ENCODE results near the gene MARCHF4.

MARCHF4 gene, protein sequence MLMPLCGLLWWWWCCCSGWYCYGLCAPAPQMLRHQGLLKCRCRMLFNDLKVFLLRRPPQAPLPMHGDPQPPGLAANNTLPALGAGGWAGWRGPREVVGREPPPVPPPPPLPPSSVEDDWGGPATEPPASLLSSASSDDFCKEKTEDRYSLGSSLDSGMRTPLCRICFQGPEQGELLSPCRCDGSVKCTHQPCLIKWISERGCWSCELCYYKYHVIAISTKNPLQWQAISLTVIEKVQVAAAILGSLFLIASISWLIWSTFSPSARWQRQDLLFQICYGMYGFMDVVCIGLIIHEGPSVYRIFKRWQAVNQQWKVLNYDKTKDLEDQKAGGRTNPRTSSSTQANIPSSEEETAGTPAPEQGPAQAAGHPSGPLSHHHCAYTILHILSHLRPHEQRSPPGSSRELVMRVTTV

DNA sequence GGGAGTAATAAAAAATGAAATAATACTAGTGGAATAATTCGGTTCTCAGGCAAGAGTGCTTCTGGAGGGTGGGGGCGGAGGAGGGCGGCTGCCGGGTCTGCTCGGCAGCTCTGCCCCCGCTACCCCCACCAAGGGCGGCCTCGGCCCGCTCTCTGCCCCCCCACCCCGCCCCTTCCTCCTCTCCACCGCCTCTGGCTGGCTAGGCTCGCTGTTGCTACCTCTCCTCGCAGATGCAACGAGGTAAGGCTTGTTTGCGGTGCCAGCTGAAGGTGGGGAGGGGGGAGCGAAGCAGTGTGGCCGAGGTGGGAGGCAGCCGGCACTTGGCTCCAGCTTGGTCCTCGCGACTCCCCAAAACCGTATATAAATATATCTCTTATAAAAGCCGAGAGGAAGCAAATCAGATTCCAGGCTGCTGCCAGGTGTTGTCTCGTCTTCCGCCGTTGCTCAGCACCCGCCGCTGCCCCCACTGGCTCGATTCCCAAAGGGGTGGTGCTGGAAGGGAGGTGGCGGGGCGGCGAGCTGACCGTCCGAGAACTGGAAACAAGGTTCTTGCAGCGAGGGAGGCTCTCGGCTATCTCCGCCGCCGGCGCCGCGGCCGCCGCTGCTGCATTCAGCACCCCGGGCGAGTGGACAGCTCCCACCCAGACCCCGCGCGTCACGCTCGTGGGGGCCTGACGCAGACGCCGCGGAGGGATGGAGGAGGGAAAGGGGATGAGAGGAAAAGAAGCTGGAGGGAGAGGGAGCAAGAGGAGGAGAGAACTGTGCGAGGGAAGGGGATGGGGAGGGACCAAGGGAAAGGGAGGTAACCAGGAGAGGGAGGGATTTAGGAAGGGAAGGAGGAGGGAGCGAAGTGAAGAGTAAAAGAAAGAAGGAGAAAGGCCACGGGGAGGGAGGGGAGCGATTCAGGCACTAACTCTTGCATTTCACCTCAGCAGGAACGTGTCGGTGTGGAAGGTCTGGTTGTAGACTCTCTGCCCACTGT is at the start of gene MARCHF4:
MARCHF4 (minus strand) TSS at position 763 of the 982 bp plus-strand sequence. CDS start 2,223 bp downstream, outside the sequence.
- peak; percentile 67 for DNase-seq

DNA sequence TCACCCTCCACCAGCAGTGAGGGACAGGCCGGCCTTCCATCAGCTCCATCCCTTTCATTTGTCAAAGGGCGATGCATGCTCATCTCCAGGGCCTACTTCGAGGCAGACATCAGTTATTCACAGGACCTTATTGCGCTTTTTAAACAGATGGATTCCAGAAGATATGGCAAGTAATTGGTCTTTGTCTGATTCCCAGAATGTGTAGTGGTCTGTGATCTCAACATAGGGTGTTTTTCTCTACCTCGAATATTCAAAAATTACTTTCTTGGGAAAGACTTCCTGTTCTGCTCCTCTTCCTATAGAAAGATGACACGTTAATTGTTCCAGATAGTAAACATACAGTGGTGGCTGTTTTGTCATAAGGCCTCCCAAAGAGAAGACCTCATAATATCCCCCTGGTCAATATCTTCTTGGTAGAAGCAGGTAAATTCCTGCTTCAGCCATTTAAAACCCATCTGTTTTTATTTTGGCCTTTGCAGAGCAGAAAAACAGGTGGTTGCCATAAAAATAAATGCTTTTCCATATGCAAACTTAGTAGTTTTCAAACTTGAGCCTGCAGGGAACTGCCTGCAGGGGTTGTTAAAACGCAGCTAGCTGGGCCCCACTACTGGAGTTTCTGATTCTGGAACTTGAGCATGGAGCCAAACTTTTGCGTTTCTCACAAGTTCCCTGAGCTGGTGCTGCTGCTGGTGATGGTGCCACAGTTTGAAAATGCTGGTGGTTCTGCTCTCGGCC is 48.3 kb upstream of the MARCHF4 start:
- DNase-seq: no peak

DNA sequence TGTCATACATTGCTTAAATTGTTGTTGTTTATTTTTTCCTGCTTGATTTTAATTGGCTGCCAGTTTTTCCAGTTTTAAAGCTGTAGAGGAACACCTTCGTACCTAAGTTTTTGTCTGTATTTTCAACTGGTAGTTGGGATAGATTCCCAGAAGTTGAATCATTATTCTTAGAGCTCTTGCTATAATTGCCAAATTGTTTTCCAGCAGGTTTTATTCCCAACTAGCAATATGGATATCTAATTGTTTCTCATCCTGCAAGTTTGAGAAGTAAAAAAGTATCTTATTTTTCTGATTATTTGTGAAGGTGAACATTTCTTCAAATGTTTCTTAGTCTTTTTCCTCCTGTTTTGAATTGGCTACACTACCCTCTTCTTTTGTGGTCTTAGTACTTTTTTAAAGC is 46.7 kb upstream of the MARCHF4 start:
- DNase-seq: no peak

DNA sequence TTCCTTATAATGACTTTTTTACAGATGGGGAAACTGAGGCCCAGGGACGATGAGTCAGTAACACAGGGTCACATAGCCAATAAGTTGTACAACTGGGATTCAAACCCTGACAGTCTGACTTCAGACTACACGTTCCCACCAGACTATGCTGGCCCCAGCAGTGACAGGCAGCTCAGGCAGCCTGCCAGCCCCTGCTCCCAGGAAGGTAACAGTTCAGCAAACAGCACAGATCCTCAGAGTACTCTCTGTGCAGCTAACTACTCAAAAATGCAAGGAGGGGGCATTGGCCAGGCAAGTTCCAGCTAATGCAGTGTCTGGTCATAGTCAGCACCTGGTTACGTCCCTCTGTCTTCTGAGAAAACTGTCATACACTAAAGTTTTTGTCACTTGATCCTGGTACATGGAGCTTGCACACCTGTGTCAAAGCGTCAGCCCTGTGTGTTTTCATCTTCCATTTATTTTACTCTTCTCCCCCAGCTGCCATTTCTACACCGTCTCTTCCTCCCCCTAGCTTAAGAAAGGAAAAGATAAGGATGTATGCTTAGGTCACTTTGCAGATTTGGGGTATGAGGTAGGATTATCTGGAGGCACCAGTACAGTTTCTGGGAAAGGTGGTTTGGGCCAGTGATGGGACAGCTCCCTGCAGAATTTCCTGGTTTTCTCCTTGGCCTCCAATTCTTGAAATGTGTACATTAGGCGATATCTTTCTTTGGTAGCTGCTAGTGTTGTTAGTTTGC is 44.5 kb upstream of the MARCHF4 start:
- no peak for DNase-seq

DNA sequence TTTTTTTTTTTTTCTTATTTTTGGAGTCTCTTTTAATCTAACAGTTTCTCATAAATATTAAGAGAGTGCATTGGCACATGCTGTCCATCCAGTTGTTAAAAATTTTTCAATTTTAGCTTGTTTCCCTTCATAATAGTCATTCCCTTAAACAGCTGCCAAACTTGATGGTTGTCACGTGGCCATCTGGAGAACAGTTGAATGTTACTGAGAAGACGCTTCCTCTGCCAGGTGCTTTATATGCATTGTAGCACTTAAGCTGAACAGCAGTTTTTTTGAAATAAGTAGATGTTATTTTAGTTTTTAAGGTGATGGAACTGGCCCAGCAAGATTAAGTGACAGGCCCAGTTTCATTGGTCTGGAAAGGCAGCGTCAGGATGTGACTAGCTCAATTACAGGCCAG is 43.3 kb upstream of the MARCHF4 start:
- no peak for DNase-seq

DNA sequence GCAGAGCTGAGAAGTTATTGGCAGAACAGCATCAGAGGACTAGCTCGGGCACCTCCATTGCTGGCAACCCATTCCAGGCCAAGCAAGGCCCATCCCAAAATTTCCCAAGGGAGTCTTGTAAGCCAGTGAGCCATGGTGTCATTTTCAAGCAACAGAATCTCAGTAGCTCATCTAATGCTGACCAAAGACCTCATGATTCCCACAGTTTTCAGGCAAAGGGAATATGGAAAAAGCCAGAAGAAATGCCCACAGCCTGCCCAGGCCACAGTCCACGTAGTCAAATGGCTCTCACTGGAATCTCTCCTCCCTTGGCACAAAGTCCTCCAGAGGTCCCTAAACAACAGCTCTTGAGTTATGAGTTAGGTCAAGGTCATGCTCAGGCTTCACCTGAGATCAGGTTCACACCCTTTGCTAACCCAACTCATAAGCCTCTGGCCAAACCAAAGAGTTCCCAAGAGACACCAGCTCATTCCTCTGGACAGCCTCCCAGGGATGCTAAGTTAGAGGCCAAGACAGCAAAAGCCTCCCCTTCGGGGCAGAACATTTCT is 42.6 kb upstream of the MARCHF4 start:
- DNase-seq: no peak

DNA sequence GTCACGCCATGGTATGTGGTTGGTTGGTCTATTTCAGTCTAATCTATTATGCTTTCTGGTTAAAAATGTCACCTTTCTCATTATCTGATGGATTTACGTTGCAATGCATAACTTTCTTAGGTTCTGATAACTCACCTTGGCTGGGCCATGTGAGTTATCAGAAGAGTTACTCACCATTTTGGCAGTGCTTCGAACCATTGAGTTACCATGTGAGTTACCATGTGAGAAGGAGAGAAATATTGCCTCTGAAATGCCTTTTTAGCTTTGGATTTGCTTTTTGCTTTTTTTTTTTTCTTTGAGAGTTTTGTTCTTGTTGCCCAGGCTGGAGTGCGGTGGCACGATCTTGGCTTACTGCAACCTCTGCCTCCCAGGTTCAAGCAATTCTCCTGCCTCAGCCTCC is 41.6 kb upstream of the MARCHF4 start:
- DNase-seq: no peak

DNA sequence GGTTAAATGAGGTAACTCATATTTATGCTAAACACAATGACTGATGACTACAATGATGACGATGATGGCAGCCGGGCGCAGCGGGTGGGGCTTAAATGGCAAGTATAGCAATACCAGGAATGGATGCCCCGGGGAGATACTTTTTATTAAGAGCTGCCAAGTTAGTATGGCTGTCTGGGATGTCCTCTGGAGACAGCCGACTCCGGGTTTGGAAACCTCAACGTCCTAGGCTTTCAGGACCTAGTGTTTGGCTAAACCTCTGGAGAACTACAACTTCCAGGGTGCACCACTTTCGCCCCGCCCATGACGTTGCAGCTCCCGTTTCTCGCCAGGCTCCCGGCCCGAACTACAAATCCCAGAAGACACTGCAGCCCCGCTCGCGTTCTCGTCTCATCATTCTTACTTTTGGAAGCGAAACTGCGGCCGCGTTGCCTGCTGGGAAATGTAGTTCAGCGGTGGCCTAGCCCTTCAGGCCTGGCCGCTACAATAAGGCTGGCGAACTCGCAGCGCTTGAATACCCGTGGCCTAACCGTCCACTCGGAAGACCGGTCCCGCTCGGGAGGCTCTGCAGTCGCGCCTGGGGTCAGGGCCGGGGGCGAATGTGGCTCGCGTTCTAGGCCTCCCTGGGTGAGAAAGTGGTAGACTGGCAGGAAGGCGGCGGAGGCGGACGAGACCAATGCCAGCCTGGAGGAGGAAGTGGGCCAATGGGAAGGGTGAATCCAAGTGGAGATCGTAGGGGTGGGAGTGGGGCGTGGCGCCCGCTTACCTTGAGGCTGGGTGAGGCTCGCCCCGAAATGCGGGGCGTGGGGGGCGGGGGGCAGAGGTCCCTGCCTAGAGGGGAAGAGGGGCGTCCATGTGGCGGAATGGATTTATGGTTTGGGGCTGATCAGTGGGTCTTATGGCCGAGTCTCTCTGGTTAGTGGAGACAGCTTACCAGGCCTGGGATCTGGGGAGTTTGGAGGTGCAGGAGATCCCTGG is 40.0 kb upstream of the MARCHF4 start, which contains the start of gene SMARCAL1:
SMARCAL1 (plus strand) TSS at position 463 of the 978 bp plus-strand sequence. CDS start 2,221 bp downstream, outside the sequence.
- peak; percentile 98 for DNase-seq

DNA sequence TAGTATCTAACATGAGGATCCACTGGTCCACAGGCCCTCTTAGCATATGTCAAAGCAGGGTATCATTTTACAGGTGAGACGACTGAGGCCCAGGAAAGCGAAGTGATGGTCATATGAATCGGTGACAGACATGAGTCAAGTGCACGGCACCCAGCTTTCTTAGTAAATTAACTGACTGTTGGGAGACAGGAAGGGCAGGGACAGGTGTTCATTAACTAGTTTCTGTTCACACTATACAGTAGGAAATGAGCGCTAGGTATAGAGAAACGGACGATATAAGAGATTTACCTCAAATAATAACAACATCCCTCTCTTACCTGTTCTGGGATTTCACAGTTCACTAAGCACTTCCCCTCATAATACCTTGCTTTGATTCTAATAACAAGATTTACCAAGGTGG is 38.3 kb upstream of the MARCHF4 start:
- no peak for DNase-seq

DNA sequence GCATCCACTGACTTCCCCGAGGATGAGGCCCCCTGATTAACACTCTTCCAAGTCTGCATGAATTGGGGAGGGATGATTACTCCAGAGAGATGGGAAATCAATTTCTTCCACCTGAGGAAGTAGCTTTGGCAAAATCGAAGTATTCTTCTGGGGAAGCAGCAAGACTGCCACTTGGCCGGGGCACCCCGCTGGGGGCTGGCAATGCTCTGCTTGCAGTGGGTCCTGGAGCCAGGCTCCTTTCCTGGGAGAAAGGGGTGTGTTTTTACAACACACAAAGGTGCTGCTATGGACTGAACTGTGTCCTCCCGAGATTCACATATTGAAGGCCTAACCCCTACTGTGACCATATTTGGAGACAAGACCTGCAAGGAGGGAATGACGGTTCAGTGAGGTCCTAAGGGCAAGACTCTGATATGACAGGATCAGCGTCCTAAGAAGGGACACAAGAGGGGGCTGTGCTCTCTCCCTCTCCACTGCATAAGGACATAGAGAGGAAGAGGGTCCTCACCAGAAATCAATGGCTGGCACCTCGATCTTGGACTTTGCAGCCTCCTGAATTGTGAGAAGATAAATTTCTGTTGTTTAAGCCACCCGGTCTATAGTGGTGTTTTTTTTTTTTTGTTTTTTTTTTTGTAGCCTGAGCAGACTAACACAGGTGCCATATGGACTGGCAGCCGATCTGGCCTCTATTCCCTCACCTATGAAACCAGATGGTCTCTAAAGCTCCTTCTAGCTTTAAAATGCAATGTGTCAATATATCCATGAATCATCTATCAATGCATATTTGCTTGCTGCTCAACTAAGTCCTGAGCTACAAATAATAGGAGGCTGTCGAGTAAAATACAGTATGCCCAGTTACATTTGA is 36.4 kb upstream of the MARCHF4 start:
- DNase-seq: no peak

DNA sequence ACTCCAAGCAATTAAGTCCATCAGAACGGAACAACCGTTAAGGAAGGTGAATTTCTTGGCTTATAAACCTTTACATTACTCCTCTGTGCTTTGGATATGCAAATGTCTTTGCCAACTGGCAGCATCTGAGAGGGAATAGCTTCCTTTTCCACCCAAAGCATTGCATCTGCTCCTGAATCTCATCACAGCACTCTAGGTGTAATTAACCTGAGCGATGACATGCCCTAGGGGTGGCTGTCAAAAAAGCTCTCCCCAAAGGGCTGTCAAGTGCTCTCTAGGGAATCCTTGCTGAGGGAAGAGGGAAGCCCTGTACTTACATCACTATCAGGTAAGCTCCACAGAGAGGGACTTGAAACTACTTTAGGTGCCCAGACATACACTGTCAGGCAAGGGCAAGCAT is 34.5 kb upstream of the MARCHF4 start:
- DNase-seq: no peak

DNA sequence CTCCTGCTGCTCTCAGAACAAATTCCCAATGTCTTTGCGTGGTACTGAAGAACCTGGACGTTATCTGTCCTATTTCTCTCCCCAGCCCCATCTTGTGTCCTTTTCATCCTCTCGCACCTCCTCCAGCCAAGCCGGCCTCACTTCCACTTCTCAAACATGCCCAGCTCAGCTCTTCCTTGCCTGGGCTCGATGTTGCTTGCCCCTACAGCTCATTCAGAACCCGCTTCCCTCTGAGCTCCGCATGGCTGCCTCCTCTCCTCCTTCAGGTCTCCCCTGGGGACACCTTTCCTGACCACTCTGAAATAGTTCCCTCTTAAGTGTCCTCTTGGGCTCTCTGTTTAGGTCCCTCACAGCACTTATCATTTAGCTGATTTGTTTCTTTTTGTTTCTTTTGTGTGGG is 33.3 kb upstream of the MARCHF4 start:
- DNase-seq: no peak

DNA sequence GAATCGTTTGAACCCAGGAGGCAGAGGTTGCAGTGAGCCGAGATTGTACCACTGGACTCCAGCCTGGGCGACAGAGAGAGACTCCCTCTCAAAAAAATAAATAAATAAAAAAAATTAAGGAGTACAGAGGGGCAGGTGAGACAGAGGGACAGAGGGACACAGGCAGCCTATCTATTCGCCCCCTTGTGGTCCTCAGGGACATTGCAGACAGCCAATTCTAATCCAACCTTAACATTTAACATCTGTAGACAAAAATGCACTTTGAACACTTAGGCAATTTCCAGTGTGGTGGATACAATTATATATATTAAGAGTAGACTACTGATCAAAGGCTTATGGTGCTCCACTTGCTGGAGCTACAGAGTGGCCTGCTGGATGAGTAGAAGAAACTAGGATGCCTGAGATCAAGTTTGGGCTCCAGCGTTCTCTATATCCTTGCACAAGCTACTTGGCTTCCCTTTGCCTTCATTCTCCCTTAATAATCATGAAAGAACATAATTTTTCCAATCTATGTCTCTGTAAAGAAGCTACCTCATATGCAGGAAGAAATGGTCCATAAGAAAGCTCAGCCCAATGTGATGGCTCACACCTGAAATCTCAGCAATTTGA is 31.8 kb upstream of the MARCHF4 start:
- peak; percentile 59 for DNase-seq

DNA sequence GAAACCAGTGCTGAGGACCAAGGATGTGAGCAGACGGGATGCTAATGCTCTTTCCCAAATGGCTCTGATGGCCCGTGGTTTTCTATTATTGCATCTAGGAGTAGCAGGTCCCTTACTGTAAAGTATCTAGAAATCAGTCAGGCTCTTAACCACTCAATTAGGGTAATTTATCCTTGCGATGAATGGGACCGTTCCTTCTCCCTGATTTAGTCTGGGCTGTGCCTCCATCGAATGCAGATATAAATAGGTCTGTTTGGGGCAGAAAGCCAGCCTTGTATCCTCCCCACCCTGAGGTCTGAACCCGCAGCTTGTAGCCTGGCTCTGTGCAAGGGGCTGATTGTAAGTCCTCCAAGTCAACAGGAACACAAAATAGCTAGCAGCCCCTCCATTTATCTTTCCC is 30.5 kb upstream of the MARCHF4 start:
- DNase-seq: no peak

DNA sequence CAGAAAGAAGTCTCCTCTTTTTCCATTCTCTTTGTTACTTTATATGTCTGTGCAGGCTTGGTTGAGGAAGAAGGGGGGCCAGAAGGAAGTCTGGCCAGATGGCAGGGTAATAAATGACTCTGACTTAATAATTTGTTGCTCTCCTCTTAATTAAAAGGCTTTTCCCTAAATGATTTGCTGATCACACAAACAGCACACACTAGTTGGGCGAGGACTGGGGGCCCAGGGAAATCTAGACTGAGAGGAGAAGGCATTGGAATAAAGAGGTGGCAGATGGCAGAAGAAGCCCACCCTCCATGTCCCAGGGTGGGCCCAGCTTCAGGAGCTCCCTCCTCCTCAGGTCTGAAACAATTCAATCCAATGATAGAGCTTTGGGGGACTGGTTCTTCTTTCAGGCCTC is 27.3 kb upstream of the MARCHF4 start:
- DNase-seq: no peak

DNA sequence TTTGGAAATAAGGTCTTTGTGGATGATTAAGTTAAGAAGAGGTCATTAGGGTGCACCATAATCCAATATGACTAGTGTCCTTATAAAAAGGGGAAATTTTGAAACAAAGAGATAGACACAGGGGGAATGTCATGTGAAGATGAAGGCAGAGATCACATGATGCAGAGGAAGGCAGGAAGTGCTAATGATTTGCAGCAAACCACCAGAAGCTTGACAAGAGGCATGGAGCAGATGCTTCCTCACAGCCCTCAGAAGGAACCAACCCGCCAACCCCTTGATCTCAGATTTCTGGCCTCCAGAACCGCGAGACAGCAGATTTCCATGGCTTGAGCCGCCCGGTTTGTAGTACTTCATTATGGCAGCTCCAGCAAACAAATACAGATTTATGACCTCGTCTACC is 22.6 kb upstream of the MARCHF4 start:
- no peak for DNase-seq

DNA sequence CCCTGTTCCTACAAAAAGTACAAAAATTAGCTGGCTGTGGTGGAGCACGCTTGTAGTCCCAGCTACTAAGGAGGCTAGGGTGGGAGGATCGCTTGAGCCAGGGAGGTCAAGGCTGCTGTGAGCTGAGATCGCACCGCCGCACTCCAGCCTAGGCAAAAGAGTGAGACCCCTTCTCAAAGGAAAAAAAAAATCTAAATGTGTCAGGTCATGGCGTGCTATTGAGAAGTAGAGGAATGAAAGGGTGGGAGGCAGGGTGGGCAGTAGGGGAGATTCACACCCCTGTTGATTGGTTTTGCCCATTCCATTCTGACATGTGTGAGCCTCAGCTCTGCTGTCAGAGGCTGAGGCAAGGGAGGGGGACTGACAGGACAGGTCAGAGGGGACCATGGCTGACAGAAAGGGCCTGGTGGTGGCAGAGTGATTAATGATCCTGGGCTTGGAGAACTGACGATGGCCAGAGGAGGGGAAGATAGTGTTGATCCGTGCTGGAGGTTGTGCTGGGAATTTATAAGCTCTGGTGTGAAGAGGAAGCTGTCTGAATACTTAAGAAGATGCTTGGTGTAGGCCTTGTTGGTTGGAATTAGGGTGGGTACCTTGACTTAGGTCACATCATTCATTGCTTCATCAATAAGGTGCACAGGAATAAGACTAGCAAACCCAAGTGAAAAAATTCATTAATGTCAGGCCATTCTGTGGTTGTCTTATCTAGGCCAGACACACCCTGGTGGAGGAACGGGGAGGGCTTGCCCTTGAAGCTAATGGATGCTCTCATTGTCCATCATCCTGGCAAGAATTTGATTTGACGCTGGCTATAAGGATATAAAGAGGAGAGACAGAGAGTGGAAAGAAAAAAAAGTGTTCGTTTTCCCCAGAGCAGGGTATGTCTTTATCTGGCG is 20.9 kb upstream of the MARCHF4 start:
- no peak for DNase-seq

DNA sequence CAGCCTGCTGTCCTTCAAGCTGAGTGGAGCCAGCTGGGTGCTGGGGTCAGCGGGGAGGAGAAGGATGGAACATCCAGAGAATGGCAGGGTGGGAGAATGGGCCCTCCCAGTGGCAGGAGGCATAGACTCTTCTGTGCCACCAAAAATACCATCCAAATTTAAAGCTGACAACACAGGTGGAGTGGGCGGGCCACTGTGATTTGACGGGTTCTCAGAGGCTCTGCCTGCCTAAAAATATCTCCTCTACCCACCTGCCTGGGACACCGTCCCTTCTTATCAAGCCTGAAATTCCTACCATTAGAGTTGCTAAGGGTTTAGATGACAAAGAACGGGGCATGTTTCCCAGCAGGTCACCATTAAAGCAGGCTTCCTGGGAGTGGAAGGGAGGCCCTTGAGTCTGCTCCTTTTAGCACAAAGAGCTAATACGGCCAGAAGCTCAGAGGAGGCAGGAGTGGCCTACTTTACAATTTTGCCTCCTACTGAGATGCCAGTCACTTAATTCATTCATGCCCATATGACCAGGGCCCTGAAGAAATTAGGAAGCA is 19.8 kb upstream of the MARCHF4 start:
- no peak for DNase-seq
